Measurements from ENCODE around the gene SLC24A3. TPM values are rescaled to one million over a fixed set of nuclear protein-coding genes. Genes with fewer than 3 reads are reported as not detected.

Gene SLC24A3
- total RNA-seq, 1 experiment from 2014 or later: 0.14 TPM

GRCh38 chr20:19695081-19695480 lies 482.6 kb downstream of the SLC24A3 start:
- no TSS peak for BruUV-seq (replicated peaks)
- intact Hi-C loops (cut with micrococcal nuclease; ENCODE audit: unreplicated experiment): no loop called here
- no peak for TF ChIP-seq CTCF (IDR thresholded peaks at IDR 0.05; ENCODE audit: insufficient read depth in 1 of 2, low read depth in 1 of 2, low read length in 1 of 2, severe bottlenecking in 1 of 2, unreplicated experiment in 1 of 2)
- H3K4me1 ChIP-seq: peaks cover 8% of the 10 kb centered on the region; the same call in 1 of the 2 replicates
- ChIA-PET CTCF (interaction anchor here (0.6 to 1.0 kb wide), 2 partner anchors 63 to 81 kb away, joined by 4 read pairs; no protein-coding TSS in a partner anchor), POLR2A (no interaction called here)
- Mint-ChIP-seq H3K27me3 (ENCODE audit: insufficient read depth, unreplicated experiment) (no peaks in the 10 kb centered on the region), H3K4me3 (ENCODE audit: unreplicated experiment) (no peak overlapping the region), H3K9me3 (ENCODE audit: unreplicated experiment) (no peaks in the 10 kb centered on the region), H3K4me1 (ENCODE audit: low read depth, unreplicated experiment) (peaks cover 14% of the 10 kb centered on the region), H3K27ac (ENCODE audit: unreplicated experiment) (no peak overlapping the region), H3K36me3 (ENCODE audit: insufficient read depth, unreplicated experiment) (no peaks in the 10 kb centered on the region)
- DNase-seq: no peak
- H3K9me3 ChIP-seq: no peaks in the 10 kb centered on the region
- no peaks in the 10 kb centered on the region for H3K27me3 ChIP-seq (replicated peaks; ENCODE audit: control insufficient read depth, insufficient read depth, low read length)
- no peak overlapping the region for H3K4me3 ChIP-seq (ENCODE audit: low read depth, low read length)
- H3K36me3 ChIP-seq (ENCODE audit: control insufficient read depth, insufficient read depth, low read length): no peaks in the 10 kb centered on the region

- H3K4me3 Mint-ChIP-seq (ENCODE audit: unreplicated experiment): no peak overlapping the region
Measured at GRCh38 chr20:19696620-19697019, 484.2 kb downstream of the SLC24A3 start.

GRCh38 chr20:19697415-19697814 lies 485.0 kb downstream of the SLC24A3 start:
- intact Hi-C loops (cut with micrococcal nuclease; ENCODE audit: unreplicated experiment): no loop called here
- no peak for TF ChIP-seq CTCF (IDR thresholded peaks at IDR 0.05; ENCODE audit: insufficient read depth in 1 of 2, low read depth in 1 of 2, low read length in 1 of 2, severe bottlenecking in 1 of 2, unreplicated experiment in 1 of 2)
- ChIA-PET POLR2A (no interaction called here), CTCF (no interaction called here)
- H3K4me1 ChIP-seq: no peaks in the 10 kb centered on the region; the same call in 1 of the 2 replicates
- peaks cover 5% of the 10 kb centered on the region; the same call in 1 of the 2 replicates for H3K9me3 ChIP-seq
- H3K27me3 Mint-ChIP-seq (ENCODE audit: insufficient read depth, unreplicated experiment): no peaks in the 10 kb centered on the region
- H3K4me3 ChIP-seq (ENCODE audit: low read depth, low read length): no peak overlapping the region
- H3K36me3 Mint-ChIP-seq (ENCODE audit: insufficient read depth, unreplicated experiment): no peaks in the 10 kb centered on the region
- no peaks in the 10 kb centered on the region for H3K36me3 ChIP-seq (ENCODE audit: control insufficient read depth, insufficient read depth, low read length)
- H3K27me3 ChIP-seq (replicated peaks; ENCODE audit: control insufficient read depth, insufficient read depth, low read length): no peaks in the 10 kb centered on the region
- H3K4me3 Mint-ChIP-seq (ENCODE audit: unreplicated experiment): no peak overlapping the region
- H3K9me3 Mint-ChIP-seq (ENCODE audit: unreplicated experiment): no peaks in the 10 kb centered on the region
- DNase-seq: no peak
- no peaks in the 10 kb centered on the region for H3K4me1 Mint-ChIP-seq (ENCODE audit: low read depth, unreplicated experiment)
- no peak overlapping the region for H3K27ac Mint-ChIP-seq (ENCODE audit: unreplicated experiment)
- no TSS peak for BruUV-seq (replicated peaks)

More at GRCh38 chr20:19696620-19697019, 484.2 kb downstream of the SLC24A3 start:
- Mint-ChIP-seq H3K9me3 (ENCODE audit: unreplicated experiment) (no peaks in the 10 kb centered on the region), H3K36me3 (ENCODE audit: insufficient read depth, unreplicated experiment) (no peaks in the 10 kb centered on the region), H3K27me3 (ENCODE audit: insufficient read depth, unreplicated experiment) (no peaks in the 10 kb centered on the region), H3K4me1 (ENCODE audit: low read depth, unreplicated experiment) (peaks cover under 1% of the 10 kb centered on the region), H3K27ac (ENCODE audit: unreplicated experiment) (no peak overlapping the region)
- TF ChIP-seq CTCF (IDR thresholded peaks at IDR 0.05; ENCODE audit: insufficient read depth in 1 of 2, low read depth in 1 of 2, low read length in 1 of 2, severe bottlenecking in 1 of 2, unreplicated experiment in 1 of 2): no peak
- H3K36me3 ChIP-seq (ENCODE audit: control insufficient read depth, insufficient read depth, low read length): no peaks in the 10 kb centered on the region
- CTCF ChIA-PET: no interaction called here
- BruUV-seq (replicated peaks): no TSS peak
- H3K27me3 ChIP-seq (replicated peaks; ENCODE audit: control insufficient read depth, insufficient read depth, low read length): no peaks in the 10 kb centered on the region
- no peak for DNase-seq
- H3K9me3 ChIP-seq: no peaks in the 10 kb centered on the region
- H3K4me3 ChIP-seq (ENCODE audit: low read depth, low read length): no peak overlapping the region
- POLR2A ChIA-PET: no interaction called here
- intact Hi-C loops (cut with micrococcal nuclease; ENCODE audit: unreplicated experiment): no loop called here
- H3K4me1 ChIP-seq: no peaks in the 10 kb centered on the region; the same call in 1 of the 2 replicates
